ENCODE data around the gene CACNA1C.

The CACNA1C gene

DNA sequence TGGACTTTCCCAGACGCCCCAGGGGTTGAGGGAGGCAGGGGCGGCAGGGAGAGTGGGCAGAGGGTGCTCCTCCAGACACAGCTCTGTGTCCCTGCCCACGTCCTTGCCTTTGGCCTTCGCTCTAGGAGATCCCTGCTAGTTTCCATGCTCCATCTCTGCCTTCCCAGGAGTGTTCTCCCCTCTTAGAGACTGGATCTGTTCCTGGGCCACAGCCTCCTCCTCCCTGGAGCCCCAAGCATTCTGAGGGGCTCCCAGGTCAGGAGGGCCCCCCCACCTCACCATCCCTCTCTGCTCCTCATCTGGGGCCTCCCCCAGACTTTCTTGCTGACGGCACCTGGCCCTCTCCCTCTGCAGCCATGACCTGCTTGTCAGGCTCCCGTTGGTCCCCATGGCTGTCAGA is 526.0 kb downstream of the CACNA1C start:
- no peak for DNase-seq

- peak; percentile 10 for DNase-seq
Observed at GRCh38 chr12:2580821-2581220, 528.0 kb downstream of the CACNA1C start.

- no peak for DNase-seq
Observed at GRCh38 chr12:2581293-2582045, 528.7 kb downstream of the CACNA1C start.

- DNase-seq, result no peak
Observed at GRCh38 chr12:2582631-2583030, 529.8 kb downstream of the CACNA1C start.

- peak; percentile 81 for DNase-seq
Observed at GRCh38 chr12:2583091-2583497, 530.3 kb downstream of the CACNA1C start.

- DNase-seq, result no peak
Observed at GRCh38 chr12:2583642-2584401, 531.0 kb downstream of the CACNA1C start.

DNA sequence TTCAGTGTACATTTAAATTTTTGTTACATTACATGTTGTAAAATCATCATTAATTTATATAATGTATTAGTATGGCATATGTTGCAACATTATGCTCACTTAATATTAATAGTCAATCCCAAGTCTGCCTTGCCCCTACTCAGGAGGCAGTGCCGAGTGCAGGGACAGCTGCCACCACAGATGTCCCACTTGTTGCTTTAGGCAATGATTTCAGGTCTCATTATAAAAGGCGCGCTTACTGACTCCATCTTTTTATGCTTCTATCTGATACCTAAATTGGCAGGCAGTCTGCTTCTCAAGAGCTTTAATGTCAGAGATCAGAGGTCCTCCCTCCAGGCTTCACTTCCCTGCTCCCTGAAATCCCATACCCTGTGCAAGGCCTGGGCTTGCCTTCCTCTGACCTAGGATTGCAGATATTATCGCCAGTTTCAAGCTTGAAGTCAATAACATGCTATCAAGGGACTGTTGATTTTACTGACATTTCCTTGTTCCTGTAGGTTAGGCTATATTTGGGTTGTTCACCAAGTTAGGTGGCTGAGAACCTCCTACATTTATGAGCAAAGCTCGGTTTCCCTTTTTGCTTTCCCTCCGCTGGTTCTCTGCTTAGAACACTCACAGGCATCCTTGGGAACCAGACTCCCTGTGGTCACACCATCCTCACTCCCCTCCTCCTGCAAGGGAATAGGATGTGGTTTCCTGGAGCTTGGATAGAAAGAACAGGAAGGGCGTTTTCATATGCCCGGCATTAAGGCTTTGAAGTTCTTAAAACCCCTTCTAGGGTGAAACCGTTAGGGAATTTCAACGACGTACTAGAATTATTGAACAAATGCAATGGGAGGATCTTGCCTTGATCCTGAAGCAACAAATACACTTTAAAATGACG is 533.6 kb downstream of the CACNA1C start:
- DNase-seq, result no peak

DNA sequence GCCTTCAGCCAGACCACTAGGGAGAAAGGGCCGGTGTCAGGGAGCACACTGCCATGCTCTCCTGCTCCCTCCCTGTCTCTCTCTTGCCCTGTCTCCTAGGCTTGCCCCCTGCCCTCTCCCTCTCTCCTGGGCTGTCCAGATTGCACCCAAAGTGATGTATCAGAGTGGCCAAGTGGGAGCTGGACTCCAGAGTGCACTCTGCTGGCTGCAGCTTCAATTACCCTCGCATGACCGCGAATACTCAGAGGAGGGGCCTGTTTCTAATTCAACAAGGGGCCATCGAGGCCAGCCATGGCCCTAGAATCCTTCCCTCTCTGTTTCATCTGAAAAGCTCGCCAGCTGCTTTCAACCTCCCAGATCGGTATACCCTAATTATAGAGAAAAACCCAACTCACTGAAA is 535.6 kb downstream of the CACNA1C start:
- DNase-seq, result no peak

- DNase-seq, result no peak
Observed at GRCh38 chr12:2589381-2589780, 536.6 kb downstream of the CACNA1C start.

DNA sequence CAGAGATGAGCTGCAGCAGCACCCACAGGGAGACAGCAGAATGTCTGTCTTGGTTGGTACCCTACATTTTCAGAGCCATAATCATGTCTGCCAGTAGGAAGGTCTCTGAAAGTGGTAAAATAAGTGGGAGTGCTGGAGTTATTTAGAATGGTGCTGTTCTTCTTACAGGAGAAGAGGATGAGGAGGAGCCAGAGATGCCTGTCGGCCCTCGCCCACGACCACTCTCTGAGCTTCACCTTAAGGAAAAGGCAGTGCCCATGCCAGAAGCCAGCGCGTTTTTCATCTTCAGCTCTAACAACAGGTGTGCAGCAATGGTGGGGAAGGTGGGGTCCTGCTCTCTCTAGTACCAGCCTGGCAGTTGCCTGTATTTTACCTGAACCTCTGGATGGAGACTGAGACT is 540.3 kb downstream of the CACNA1C start:
- no peak for DNase-seq

DNA sequence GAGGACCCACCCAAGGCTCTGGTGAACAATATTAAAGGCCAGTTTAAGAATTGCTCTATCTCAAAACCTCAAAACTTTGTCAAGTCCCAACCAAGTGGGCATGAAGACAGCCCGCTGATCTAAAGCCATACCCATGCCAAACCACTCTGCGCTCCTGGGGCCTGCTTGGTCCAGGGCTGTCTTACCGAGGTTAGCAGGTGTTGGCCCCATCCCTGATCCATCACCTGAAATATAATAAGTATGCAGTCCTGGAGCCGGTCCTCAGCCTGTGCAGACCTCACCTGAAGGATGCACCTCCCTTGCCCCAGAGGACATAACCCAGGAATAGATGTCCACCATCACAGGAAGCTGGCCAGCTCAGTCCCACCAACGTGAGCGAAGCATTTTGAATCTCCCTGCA is 543.7 kb downstream of the CACNA1C start:
- DNase-seq, result no peak

GRCh38 chr12:2605301-2605700 is 552.5 kb downstream of the CACNA1C start:
- no peak for DNase-seq

GRCh38 chr12:2606186-2606910 is 553.6 kb downstream of the CACNA1C start:
- no peak for DNase-seq

- no peak for DNase-seq
Observed at GRCh38 chr12:2607881-2608607, 555.3 kb downstream of the CACNA1C start.

DNA sequence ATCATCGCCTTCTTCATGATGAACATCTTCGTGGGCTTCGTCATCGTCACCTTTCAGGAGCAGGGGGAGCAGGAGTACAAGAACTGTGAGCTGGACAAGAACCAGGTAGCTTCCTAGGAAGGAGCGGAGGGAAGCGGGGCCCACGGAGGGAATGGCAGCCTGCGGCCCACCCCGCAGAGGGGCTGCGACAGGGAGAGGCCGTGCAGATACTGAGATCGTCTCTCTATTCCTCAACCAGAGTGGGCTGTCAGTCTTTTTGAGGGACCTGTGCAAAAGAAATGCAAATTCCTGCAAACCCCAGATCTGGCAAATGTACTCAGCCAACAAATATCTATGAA is 555.8 kb downstream of the CACNA1C start:
- DNase-seq, result no peak

DNA sequence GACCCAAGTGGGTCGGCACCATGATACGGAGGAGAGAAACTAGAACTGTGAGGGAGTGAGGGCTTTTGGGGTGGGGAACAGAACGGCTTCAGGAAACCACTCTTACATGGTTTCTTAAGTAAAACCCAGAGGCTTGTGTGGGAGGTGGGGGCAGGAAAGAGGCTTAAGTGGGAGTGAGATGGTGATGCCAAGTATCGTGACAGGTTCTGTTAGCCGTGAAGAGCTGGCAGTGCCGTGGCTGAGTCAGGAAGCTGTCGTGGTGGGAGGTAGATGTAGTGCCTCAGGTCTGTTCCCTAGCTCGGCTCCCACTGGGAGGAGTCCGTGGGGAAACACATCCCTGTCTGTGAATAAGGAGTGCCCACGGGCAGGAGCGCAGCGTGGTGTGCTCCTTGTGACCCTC is 556.2 kb downstream of the CACNA1C start:
- DNase-seq, result no peak

DNA sequence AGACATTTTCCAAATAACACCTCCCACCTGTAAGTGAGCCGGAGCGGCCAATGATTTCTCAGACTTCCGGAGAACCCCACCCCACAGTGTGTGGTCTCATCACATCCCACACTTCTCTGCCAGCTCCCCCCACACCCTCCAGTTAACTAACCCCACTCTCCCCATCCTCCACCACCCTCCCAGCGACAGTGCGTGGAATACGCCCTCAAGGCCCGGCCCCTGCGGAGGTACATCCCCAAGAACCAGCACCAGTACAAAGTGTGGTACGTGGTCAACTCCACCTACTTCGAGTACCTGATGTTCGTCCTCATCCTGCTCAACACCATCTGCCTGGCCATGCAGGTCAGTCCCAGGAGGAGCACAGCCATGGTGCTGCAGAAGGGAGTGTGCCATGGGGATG is 557.6 kb downstream of the CACNA1C start:
- DNase-seq, result no peak

- peak; percentile 91 for DNase-seq
Observed at GRCh38 chr12:2613326-2614073, 560.7 kb downstream of the CACNA1C start.

DNA sequence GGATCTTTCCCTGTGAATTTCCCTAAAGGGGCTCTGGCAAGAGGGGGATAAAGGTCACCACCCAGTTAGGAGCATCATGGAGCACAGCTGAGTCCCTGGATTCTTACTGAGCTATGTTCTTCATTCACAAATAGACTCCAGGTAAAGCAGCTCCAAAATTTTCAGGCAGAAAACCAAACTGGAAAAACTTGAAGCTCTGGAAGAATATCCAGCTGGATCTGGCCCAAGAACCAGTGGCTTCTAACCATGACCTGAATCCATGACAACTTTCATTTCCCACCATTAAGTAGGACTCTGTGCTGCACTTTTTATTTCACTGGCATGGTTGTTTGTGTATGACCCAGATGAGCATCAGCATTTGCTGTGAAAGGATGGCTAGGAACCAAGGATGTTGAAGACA is 561.6 kb downstream of the CACNA1C start:
- DNase-seq, result no peak

- no peak for DNase-seq
Observed at GRCh38 chr12:2615665-2616402, 563.0 kb downstream of the CACNA1C start.

- no peak for DNase-seq
Observed at GRCh38 chr12:2616763-2617162, 564.0 kb downstream of the CACNA1C start.
